NCI-H2171 (cell line): ENCODE measurements around the gene CACNA1E.

ENCODE experiments used
- DNase-seq: peaks from one replicate; lab custom pipeline; 2025; lab: John Stamatoyannopoulos, UW

CACNA1E gene

DNA sequence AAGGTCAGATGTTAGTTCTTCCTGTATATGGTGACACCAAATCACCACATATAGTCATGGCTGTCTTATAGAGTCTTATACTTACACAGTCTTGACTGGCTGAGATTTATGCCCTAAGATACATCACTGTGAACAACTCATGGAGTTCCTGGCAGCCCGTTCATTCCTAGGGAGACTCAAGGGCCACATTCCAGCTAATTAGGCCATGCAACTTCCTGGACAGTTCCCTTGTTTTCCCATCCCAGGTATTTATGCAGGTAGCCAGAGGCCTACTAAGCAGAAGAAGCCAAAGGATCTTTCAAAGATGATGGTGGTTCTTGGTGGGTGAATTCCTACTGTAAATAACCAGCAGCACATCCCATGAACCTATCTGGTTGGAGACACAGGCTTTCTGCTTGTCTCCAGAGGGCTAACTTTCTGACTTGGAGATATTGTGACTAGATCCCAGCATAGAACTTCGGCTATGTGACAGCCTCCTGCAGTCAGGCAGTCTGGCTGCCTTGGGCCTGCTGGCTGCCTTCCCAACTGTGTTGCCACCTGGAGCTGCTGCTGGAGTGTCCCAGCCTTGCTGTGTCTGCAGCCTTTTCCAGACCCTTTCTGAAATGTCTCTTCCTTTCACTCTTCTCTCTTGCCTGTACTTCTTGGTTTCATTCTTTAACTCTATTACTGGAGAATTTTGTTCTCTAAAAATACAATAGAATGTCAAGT lies 283.8 kb downstream of the CACNA1E start:
- no peak for DNase-seq

DNA sequence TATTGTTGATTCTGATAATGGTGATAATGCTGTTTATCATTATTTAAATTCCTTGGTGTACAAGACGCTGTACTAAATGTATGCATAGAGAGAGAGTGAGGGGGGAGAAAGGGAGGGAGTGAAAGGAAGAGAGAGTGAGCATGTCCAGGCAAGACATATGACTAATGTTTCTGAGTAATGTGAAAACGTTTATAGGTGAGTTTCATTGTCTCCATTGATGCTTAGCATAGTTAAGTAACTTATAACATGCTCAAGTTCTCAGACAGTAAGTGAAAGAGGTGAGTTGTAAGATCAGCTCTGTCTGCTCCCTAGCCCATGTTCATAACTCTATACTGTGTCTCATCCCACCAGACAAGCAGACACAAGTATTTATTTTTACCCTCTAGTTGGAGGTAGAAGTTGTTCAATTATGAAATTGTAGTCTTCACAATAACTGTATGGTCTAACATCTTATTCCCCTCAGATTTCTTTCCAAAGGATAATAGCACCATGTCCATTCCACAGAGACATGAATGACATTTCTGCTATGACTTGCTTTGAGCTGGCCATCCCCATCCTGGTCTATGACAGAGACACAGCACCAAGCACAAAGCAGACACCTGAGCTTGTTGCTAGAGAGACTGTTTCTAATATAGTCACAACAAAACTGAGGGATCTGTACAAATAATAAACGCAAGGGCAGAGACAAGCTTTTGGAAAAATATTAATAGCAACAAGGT lies 285.1 kb downstream of the CACNA1E start:
- DNase-seq = no peak

DNA sequence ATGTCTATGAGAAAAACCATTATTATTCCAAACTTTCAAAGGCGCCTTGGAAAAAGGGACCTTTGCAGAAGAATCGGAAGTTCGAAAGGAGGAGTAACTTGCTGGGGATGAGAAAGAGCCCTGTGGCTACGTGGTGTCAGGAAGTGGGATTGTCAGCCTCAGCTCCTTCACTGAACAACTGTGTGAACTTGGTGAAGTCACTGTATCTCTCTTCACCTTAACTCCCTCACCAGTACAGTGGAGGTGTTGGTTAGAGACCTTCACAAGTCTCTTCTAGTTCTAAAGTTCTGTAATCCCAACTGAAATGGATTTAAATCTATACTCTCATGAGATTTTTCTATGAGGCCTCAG lies 285.6 kb downstream of the CACNA1E start:
- DNase-seq = no peak

DNA sequence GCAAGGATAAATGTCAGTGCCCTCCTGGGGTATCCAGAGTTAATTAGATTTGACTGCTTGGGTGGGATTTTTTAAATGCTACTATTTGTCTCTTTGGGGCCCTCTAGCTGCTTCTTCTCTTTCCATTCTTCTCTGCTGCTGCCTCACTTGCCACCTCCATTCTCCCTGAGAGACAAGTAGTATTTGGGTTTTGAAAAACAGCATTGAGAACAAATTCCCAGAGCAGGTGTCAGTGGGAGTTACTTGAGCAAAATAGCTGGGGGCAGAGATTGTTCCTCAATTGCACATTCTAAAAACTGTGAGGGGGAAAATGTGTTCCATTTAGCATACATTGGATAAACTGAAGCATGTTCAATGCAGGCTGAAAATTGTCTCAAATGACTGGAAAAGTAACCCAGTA lies 286.5 kb downstream of the CACNA1E start:
- DNase-seq = no peak

DNA sequence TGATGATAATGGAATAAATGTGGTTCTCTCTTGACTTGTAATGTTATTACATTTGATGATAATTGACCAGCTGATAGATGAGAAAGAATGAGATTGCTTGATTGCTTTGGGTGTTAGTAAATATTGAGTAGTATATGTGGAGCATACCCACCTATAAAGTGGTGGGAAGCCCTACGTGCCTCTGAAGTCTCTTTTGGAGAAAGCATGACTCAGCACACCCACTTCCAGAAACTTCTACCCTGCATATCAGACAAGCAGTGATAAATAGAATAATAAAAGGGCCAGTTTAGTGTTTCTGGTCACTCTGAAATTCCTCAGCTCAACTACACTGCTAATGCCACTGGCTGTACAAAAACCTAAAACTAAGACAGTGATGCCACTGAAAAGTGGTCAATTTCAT lies 289.4 kb downstream of the CACNA1E start:
- DNase-seq = no peak

DNA sequence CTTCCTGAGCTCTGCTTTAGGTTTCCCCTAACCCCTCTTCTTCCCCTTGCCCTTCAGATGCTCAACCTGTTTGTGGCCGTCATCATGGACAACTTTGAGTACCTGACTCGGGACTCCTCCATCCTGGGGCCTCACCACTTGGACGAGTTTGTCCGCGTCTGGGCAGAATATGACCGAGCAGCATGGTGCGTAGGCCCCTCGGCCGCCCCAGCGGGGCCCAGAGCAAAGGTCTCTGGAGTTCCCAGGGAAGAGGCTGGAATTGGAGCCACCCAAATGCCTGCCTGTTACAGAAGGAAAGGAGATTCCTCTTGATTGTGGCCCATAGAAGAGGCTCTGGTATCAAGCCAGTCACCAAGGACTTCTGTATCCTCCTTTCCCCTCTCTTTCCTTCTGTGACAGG lies 292.7 kb downstream of the CACNA1E start:
- no peak for DNase-seq

DNA sequence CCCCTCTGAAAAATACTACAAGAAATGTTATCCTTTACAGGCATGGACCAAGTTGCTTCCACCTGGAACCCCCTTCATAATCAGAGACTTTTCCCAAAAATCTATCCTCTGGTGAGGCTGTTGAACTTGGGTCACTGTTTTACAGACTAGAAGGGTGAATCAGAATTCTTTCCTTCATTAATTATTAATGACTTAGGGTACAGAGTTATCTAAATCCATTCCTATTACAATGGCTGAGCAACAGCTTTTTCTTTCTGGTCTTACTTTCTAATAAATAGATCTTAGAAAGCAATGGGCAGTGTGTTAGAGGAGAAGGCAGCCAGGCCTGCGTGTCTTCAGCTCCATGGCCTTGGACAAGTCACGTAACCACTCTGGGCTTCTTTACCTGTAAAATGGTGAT lies 294.0 kb downstream of the CACNA1E start:
- no peak for DNase-seq

DNA sequence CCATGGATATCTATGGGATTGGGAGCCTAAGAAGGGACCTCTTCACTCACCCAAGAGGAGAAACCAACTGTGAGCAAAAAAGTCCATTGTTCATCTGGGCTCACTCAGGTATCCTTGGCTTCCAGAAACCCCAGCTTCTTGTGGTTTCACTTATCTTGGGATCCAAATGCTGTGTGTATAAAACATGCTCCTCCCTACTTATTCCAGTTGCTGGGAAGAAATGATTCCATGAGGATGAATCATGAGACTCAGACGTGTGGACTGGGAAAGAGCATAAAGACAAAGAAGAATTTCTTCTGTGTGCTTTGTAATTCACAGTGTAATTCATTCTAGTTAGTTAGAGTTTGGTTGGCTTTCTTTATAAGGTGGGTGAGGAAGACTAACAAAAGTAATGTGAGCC lies 294.5 kb downstream of the CACNA1E start:
- no peak for DNase-seq

DNA sequence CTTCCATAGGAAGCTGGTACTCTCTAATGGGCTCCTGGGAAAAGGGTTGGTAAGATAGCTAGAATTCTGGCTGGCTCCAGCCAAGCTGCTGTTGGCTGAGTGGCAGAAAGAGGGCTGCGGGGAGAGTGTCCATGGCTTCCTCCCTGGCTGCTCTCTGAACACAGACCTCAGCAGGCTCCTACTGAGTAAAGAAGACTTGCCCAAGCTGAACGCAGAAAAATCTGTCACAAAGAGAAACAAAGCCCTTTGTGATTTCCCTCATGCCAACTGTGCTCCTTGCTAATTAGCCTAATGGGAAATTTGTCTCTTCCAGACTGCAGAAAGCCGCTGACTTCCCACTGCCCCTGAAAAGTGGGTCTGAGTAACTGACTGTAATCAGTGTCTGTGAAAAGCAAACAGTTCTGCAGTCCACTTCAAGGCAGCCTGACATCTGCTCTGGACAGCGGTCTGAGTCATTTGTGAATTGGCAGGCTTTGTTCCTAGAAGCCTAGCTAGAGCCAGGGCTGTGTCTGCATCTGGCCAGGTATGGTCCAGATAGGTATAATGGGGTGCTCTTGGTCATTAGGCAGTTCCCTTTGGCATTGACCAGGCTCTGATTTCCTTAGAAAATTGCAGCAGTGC lies 295.4 kb downstream of the CACNA1E start:
- no peak for DNase-seq

DNA sequence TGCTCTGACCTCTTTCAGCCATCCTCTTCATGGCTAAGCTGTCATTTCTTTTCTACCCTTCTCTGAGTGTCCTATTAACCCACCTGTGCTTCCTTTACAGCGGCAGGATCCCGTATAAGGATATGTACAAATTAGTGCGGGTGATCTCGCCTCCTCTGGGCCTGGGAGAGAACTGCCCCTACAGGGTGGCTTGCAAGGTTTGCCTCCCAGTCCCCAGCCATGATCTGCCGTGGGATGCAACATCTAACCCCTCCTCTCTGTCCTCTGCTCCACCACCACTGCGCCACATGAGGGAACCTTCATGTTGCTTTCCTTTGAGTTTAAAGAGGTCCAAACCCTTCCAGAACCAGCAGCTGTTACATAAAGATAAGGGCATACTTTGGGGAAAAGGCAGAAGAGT lies 296.0 kb downstream of the CACNA1E start:
- no peak for DNase-seq

DNA sequence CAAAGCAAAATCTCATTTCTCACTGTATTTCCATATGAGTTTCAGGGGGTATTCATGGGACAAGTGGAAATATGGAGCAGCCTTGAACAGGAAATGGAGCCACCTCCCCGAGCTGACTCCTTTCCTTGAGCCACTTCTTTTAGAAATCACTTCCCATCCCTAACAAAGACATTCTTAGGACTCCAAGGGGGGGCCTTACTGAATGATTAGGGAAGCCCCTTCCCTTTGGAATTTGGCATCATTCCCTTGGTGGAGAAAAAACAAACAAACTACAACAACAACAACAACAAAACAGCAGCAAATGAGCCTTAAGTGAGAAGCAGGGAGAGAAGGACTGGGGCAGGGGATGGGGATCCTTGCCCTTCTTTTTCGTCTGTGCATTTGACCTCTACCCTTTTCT lies 299.9 kb downstream of the CACNA1E start:
- DNase-seq = no peak

DNA sequence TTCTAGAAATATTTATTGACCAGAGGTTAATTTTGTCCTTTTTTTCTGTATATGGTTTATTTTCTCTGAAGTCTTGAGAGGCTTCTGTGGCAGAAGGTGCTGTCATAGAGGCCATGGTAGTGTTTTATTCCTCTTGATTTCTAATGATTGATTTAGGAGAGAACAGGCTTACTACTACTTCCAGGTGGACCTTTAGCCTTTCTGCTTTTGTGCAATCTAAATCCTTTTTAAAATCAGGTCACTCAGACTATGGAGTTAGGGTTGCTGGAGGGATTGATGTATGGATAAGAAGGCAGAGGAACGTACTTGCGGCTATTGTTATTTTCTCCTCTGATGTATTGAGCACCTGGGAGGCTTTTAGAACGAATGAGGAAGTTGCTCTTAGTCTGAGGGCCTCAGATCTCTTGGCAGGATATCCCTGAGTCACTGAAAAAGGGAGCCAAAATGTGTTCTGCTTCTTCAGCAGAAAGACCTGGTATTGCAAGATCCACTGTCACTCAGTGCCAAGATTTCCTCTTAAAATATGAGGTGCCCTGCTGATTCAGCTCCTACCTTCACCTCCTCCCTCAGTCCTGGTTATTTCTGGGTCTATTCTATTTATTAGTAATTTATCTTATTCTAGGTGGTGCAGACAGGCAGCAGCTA lies 300.8 kb downstream of the CACNA1E start:
- no peak for DNase-seq

DNA sequence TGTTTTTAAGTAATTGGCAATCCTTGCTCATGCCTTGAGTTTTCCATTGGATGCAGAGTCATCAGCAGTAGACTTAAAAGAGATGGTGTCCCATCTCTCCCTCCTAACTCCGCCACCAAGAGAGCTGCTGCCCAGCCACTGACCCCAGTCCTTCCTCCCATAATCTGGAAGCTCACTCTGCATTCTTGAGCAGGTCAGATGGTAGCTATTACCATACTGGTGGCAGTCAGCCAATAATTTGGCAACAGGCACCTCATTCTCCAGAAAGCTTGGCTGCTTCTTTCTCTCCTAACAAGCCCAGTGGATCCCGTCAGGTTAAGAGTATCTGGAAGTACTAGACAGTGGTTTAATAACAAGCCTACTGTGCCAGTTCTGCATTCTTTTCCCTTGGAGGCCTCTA lies 306.1 kb downstream of the CACNA1E start:
- DNase-seq = no peak

DNA sequence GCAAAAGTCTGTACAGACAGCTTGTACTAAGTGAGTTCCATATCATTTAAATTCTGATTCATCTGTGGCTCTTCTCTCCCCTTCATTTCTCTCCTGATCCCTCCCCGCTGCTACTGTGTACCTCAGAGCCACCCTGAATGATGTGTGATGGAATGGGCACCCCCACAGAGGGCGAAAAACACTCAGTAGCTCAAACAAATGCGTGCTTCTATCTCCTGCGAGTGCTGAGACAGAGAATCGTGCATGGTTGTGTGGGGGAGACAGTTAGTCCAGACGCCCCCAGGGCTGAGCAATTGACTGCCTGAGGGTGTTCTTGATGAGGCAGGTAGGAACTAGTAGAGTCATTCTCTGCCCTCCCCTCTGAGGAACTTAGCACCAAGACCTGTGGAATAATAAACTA lies 308.4 kb downstream of the CACNA1E start:
- no peak for DNase-seq

DNA sequence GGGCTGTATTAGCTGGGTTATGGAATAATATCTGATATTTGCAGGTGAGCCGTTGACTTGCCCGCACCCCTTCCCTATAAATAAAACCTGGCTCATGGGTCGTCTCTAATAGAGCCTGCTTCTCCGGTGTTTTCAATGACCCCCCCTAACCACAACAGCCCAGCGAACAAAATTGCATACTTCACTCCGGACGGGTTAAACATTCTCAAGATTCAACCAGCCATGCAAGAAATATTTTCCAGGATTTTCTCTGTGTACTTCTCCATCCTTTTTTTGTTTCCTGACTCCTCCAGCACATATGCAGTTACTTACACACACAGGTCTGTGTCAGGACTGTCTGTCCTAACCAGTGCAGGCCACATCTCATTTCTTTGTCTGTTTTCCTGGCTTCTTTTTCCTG lies 310.5 kb downstream of the CACNA1E start:
- no peak for DNase-seq

DNA sequence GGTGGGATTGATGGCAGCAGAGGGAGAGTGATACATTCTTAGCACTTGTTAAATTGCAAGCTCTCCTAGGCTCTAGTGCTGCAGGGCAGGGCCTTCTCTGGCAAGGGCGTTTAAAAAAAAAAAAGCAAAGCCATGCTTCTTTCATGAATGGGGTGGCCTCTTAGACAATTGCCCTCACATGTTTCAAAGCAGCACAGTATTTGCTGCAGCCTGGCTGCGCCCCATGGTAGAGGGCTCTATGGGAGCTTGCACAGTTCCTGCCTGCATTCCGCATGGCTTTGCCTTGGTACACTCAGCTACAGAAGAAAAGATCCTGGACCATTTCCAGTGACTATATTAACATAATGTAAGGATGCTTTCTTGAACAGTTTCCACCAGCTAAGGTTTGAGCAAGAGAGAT lies 311.0 kb downstream of the CACNA1E start:
- DNase-seq = no peak

DNA sequence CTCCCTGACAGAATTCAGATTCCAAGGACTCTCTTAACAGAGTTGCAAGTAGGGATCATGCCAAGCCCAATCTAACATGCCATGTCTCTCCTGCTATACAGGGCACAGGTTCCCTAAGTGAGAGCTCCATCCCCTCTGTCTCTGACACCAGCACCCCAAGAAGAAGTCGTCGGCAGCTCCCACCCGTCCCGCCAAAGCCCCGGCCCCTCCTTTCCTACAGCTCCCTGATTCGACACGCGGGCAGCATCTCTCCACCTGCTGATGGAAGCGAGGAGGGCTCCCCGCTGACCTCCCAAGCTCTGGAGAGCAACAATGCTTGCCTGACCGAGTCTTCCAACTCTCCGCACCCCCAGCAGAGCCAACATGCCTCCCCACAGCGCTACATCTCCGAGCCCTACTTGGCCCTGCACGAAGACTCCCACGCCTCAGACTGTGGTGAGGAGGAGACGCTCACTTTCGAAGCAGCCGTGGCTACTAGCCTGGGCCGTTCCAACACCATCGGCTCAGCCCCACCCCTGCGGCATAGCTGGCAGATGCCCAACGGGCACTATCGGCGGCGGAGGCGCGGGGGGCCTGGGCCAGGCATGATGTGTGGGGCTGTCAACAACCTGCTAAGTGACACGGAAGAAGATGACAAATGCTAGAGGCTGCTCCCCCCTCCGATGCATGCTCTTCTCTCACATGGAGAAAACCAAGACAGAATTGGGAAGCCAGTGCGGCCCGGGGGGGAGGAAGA lies 315.0 kb downstream of the CACNA1E start:
- no peak for DNase-seq

DNA sequence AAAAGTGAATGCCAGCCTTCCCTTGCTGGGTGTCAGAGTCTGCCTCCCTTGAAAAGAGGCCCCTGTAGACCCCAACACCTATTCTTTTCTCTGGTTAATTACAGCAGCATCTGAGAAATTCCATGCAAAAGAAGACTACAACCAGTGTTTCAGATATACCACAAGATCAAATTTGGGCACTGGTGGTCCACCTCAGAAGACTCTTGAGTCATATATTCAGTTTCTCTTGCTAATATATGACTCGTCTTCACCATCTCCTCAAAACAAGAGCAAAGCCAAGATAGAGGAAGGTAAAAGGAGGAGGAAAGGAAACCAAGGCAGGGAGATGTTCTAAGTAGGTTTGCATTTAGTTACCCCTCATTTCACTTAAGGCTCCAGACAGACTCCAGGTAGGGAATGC lies 318.3 kb downstream of the CACNA1E start:
- DNase-seq = no peak

DNA sequence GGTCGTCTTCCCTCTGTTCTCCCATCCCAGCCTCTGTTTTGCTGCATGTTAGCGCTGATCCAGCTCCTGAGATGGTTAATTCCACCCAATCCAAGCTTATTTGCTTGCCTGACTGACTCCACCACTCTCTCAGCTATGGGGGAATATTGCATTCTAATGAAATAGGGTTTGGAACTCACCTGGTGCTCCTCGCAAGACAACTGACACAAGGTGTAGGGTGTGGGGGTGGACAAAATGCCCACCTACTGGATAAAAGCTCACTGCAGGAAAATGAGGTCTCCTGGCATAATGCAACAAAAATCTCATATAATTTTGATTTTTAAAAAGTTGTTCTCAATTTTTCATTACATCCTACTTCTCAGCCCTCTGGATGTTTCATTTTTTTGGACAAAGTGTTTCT lies 319.1 kb downstream of the CACNA1E start:
- DNase-seq = no peak

DNA sequence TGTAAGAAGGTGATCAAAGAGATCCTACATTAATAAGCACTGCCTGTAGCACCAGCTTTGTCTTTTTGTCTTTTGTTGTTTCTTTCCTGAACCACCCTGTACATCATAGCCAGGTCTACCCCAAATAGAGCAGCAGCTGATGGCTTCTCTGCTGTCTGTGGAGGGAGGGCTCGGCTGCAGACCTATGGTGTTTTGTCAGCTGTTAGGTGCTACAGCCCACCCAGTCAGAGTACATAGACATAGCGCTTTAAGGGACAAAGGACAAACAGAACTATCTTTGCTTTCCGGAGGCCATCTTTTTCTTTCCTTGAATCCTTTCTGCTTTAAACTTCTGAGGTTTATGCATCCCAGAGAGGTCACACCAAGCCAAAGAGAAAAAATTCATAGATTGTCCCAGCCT lies 320.1 kb downstream of the CACNA1E start:
- DNase-seq = no peak

DNA sequence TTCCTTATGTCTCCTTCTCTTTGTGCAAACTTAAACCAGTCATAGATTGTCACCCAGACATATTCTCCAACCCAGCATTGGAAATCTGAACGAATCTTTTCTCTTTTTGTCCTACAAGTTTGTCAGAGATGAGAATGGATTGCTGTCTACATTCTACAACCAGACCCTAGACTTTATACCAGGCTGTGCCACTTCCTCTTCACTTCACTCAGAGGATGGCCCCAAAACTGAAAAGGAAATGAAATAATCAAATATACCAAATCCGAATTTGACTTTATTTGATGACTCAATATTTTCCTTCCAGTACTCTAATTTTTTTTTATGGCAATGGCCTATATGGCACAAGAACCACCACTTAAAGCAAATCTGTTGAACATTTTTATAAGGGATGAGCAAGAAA lies 321.7 kb downstream of the CACNA1E start:
- no peak for DNase-seq

DNA sequence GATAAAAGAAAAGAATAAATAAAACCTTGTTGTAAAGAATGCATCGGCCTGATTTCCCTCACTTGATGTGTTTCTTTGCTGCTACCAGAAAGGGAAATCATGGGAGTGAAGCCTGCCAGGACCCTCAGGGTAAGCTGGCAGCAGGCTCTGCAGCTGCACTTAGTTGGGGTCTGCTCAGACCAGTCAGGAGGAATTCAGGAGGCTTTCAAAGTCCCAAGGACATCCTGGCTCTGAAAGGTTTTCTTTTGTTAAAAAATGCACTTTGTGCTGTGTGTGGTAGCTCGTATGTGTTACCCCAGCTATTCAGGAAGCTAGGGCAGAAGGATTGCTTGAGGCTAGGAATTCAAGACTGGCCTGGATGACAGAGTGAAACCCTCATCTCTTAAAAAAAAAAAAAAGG lies 323.4 kb downstream of the CACNA1E start:
- DNase-seq = no peak
